K562 (cell line): ENCODE results near the gene EPHA1. TPM values are rescaled to one million over a fixed set of nuclear protein-coding genes. Genes with fewer than 3 reads are reported as not detected.
A peak's percentile ranks its signal among the peaks of the same experiment; 100 is the strongest.

ENCODE experiments used
- CBX1 ChIP-seq: sonication (generic); IDR thresholded peaks from 2 replicates; pipeline ENCODE4 v1.6.1; 2016; ENCODE audit warnings: antibody characterized with exemption, low read depth, mild to moderate bottlenecking
- E2F6 ChIP-seq, 2 experiments: IDR thresholded peaks; 2 replicates each; pipeline ENCODE4 v1.6.1; 2011; ENCODE audit warnings: borderline replicate concordance in 1 of 2, control low read depth in 1 of 2, low read depth in 1 of 2, low read length in 1 of 2, mild to moderate bottlenecking in 1 of 2, mixed read lengths in 1 of 2, moderate library complexity in 1 of 2; ENCODE audit not compliant: insufficient read depth in 1 of 2, insufficient read length in 1 of 2, poor library complexity in 1 of 2, severe bottlenecking in 1 of 2; ENCODE audit errors: extremely low read depth in 1 of 2
- ELK3 ChIP-seq: fragments of 450-650 bp; formaldehyde crosslinking; IDR thresholded peaks from 2 replicates; pipeline ENCODE4 v1.4.0; 2020; ENCODE audit warnings: mild to moderate bottlenecking
- ETS2 ChIP-seq: IDR thresholded peaks from 2 replicates; pipeline ENCODE4 v1.6.1; 2016; ENCODE audit warnings: borderline replicate concordance, missing genetic modification characterization, mild to moderate bottlenecking, moderate library complexity, missing compliant biosample characterization; ENCODE audit not compliant: poor library complexity, severe bottlenecking
- EWSR1 ChIP-seq: fragments of 450-650 bp; IDR thresholded peaks from 2 replicates; pipeline ENCODE4 v1.6.1; 2018; ENCODE audit warnings: borderline replicate concordance, mild to moderate bottlenecking, low read depth, moderate library complexity; ENCODE audit not compliant: partially characterized antibody
- FUS ChIP-seq: fragments of 200-400 bp; formaldehyde crosslinking; optimal IDR thresholded peaks from 2 replicates; pipeline ENCODE3; 2017; ENCODE audit warnings: low read depth, low read length
- HCFC1 ChIP-seq: IDR thresholded peaks from 2 replicates; pipeline ENCODE4 v1.6.1; 2012; ENCODE audit warnings: low read depth, low read length, improper control_type of control experiment
- MTA3 ChIP-seq: fragments of 450-650 bp; formaldehyde crosslinking; IDR thresholded peaks from 2 replicates; pipeline ENCODE4 v1.6.1; 2017; ENCODE audit warnings: mild to moderate bottlenecking, borderline replicate concordance
- NCOA4 ChIP-seq: fragments of 450-650 bp; IDR thresholded peaks from 2 replicates; pipeline ENCODE4 v1.6.1; 2018; ENCODE audit warnings: mild to moderate bottlenecking; ENCODE audit not compliant: partially characterized antibody
- NFIX ChIP-seq: fragments of 250-450 bp; sonication (Bioruptor Pico); IDR thresholded peaks from 2 replicates; pipeline ENCODE4 v1.4.0; 2020; ENCODE audit warnings: low read depth, mild to moderate bottlenecking, moderate library complexity
- NUFIP1 ChIP-seq: fragments of 450-650 bp; IDR thresholded peaks from 2 replicates; pipeline ENCODE4 v1.6.1; 2018; ENCODE audit not compliant: partially characterized antibody
- PHB2 ChIP-seq: fragments of 450-650 bp; IDR thresholded peaks from 2 replicates; pipeline ENCODE4 v1.6.1; 2017; ENCODE audit warnings: low read depth
- POLR2B ChIP-seq: fragments of 450-650 bp; IDR thresholded peaks from 2 replicates; pipeline ENCODE4 v1.6.1; 2018; ENCODE audit warnings: low read depth; ENCODE audit not compliant: partially characterized antibody
- PPARD ChIP-seq: fragments of 250-450 bp; sonication (Bioruptor Pico); IDR thresholded peaks from 2 replicates; pipeline ENCODE4 v1.8.0; 2022; ENCODE audit warnings: inconsistent platforms, mild to moderate bottlenecking, moderate library complexity
- RBBP5 ChIP-seq: fragments of 200-600 bp; sonication (generic); IDR thresholded peaks from 2 replicates; pipeline ENCODE4 v1.6.1; 2012; ENCODE audit warnings: borderline replicate concordance, mild to moderate bottlenecking, low read length, control low read depth, inconsistent platforms; ENCODE audit not compliant: insufficient read depth, poor library complexity, severe bottlenecking
- SAFB ChIP-seq: fragments of 200-400 bp; formaldehyde crosslinking; IDR thresholded peaks from 2 replicates; pipeline ENCODE4 v1.6.1; 2017; ENCODE audit warnings: low read depth, low read length, borderline replicate concordance
- SMAD2 ChIP-seq: fragments of 150-350 bp; IDR thresholded peaks from 2 replicates; pipeline ENCODE4 v1.6.1; 2014; ENCODE audit warnings: low read depth, mild to moderate bottlenecking, low read length
- ZKSCAN3 ChIP-seq: fragments of 250-450 bp; sonication (Bioruptor Pico); IDR thresholded peaks from 2 replicates; pipeline ENCODE4 v1.4.0; 2020
- ZKSCAN8 ChIP-seq: fragments of 200-800 bp; sonication (Bioruptor generic); IDR thresholded peaks from 2 replicates; pipeline ENCODE4 v1.6.1; 2016; ENCODE audit warnings: missing genetic modification characterization, missing compliant biosample characterization
- ZNF184 ChIP-seq: sonication (generic); formaldehyde crosslinking; IDR thresholded peaks from 2 replicates; pipeline ENCODE4 v1.5.0; 2020; ENCODE audit warnings: missing genetic modification reagents
- ZNF23 ChIP-seq: fragments of 250-450 bp; sonication (Bioruptor Pico); IDR thresholded peaks from 2 replicates; pipeline ENCODE4 v1.4.0; 2020; ENCODE audit warnings: mild to moderate bottlenecking
- ZNF232 ChIP-seq: sonication (generic); formaldehyde crosslinking; IDR thresholded peaks from 2 replicates; pipeline ENCODE4 v1.8.0; 2022; ENCODE audit warnings: mild to moderate bottlenecking, missing genetic modification reagents
- ZNF431 ChIP-seq: sonication (generic); formaldehyde crosslinking; IDR thresholded peaks from 2 replicates; pipeline ENCODE4 v1.8.0; 2022; ENCODE audit warnings: mild to moderate bottlenecking, missing genetic modification reagents
- ZNF695 ChIP-seq: fragments of 450-650 bp; formaldehyde crosslinking; IDR thresholded peaks from 2 replicates; pipeline ENCODE4 v1.4.0; 2020; ENCODE audit warnings: mild to moderate bottlenecking, moderate library complexity
- ZNF717 ChIP-seq: fragments of 250-450 bp; sonication (Bioruptor Pico); IDR thresholded peaks from 2 replicates; pipeline ENCODE4 v1.5.0; 2021
- ZNF79 ChIP-seq: fragments of 250-450 bp; sonication (Bioruptor Pico); IDR thresholded peaks from 2 replicates; pipeline ENCODE4 v1.4.0; 2020; ENCODE audit warnings: low read depth, mild to moderate bottlenecking, moderate library complexity
- polyA plus RNA-seq, 8 experiments: library from polyadenylated mRNA; depleted of rRNA in 4 of 8; stranded (reverse) in 5 of 8; unstranded in 3 of 8; fragments of >200 nt; fragmentation: Nextera tagmentation in 2 of 8; fragmentation: Illumina TruSeq in 1 of 8; extraction: Ambion mirVana in 2 of 8; extraction: Trizol in 1 of 8; gene quantifications; 2 replicates each; pipeline versions ENCODE4 v1.2.1 to v1.2.3, GENCODE V29; 2011 to 2014; ENCODE audit warnings: inconsistent platforms in 1 of 8, missing spikeins in 1 of 8
- total RNA-seq, 7 experiments: library from RNA; depleted of rRNA in 6 of 7; stranded (reverse); fragments of >200 nt in 6 of 7; fragmentation: Illumina TruSeq in 2 of 7; extraction: Trizol in 2 of 7; gene quantifications; 2 replicates each; pipeline versions ENCODE4 v1.2.1 to v1.2.3, GENCODE V29; 2011 to 2021; ENCODE audit warnings: low replicate concordance in 1 of 7

The EPHA1 gene
- total and polyA plus RNA-seq, 9 of the 15 experiments (the other 6 are each of a cell fraction or from before 2014, with no cell fraction given): 0.22 to 0.57 (median 0.32) TPM; not detected in 6

GRCh38 chr7:143380646-143381426 lies 27.8 kb downstream of the EPHA1 start, which contains the start of gene ZYX (continued):
- TF ChIP-seq E2F6 (IDR thresholded peaks at IDR 0.05; ENCODE audit: borderline replicate concordance in 1 of 2, extremely low read depth in 1 of 2, insufficient read depth in 1 of 2, insufficient read length in 1 of 2, low read depth in 1 of 2, low read length in 1 of 2, poor library complexity in 1 of 2, severe bottlenecking in 1 of 2) (peak in 1 of 2 experiments; percentile 73), ZNF23 (CRISPR knock-in tag) (no peak), ZKSCAN8 (CRISPR knock-in tag) (no peak), NCOA4 (no peak), SMAD2 (no peak), NFIX (CRISPR knock-in tag) (no peak), PPARD (CRISPR knock-in tag) (no peak), ZNF184 (no peak), EWSR1 (no peak), ZNF79 (CRISPR knock-in tag) (no peak), CBX1 (0 out of 2 replicates have a peak, but pooled peaks have one; percentile 36), MTA3 (peak; percentile 77), FUS (no peak), ZNF431 (0 out of 2 replicates have a peak, but pooled peaks have one; percentile 44), ELK3 (no peak), ZNF232 (CRISPR knock-in tag) (no peak), ZNF717 (CRISPR knock-in tag) (no peak), RBBP5 (peak; percentile 4), ZKSCAN3 (no peak), ETS2 (no peak), PHB2 (no peak), HCFC1 (no peak), ZNF695 (no peak), POLR2B (peak; percentile 87), NUFIP1 (no peak), SAFB (0 out of 2 replicates have a peak, but pooled peaks have one; percentile 19)
